Transverse colon (tissue), 4 donors: ENCODE results near the gene KCTD14. TPM values are rescaled to one million over a fixed set of nuclear protein-coding genes. Genes with fewer than 3 reads are reported as not detected.
"Not testable (repeated sequence)": the region's sequence is repeated elsewhere in the genome, so short reads cannot be mapped to it uniquely, and the experiment has no call there.

ENCODE experiments used
- DNase-seq: peaks from one replicate; pipeline ENCODE4 v3.0.0-alpha.2; 2019
- H3K27ac ChIP-seq, 4 donors: fragments of 200-600 bp; sonication (generic); 2 replicates each; pipeline ENCODE4 v1.5.1; 2016 to 2018; ENCODE audit warnings: inconsistent platforms in 4 of 4
- H3K27me3 ChIP-seq: fragments of 200-600 bp; sonication (generic); 2 replicates; pipeline ENCODE4 v1.5.1; 2017; ENCODE audit warnings: inconsistent platforms
- H3K36me3 ChIP-seq, 4 donors: fragments of 200-600 bp; sonication (generic); 2 replicates each; pipeline ENCODE4 v1.5.1; 2017 to 2019; ENCODE audit warnings: inconsistent platforms in 4 of 4
- H3K4me1 ChIP-seq, 4 donors: fragments of 200-600 bp; sonication (generic); 2 replicates each; pipeline ENCODE4 v1.5.1; 2017 to 2020; ENCODE audit warnings: inconsistent platforms in 4 of 4
- H3K4me3 ChIP-seq, 4 donors: fragments of 200-600 bp; sonication (generic); 1 replicate in 1 of 4; 2 replicates in 3 of 4; pipeline versions ENCODE4 v1.5.1 to v1.6.1; 2017 to 2019; ENCODE audit warnings: inconsistent platforms in 4 of 4
- H3K9me3 ChIP-seq, 2 donors: fragments of 200-600 bp; sonication (generic); 2 replicates each; pipeline ENCODE4 v1.5.1; 2017 to 2019; ENCODE audit warnings: inconsistent platforms in 2 of 2
- EP300 ChIP-seq: sonication (generic); formaldehyde crosslinking; IDR thresholded peaks from one replicate; pipeline ENCODE4 v1.6.1; 2017; ENCODE audit warnings: antibody characterized with exemption, low read depth
- POLR2A ChIP-seq: fragments of 450-650 bp; IDR thresholded peaks from one replicate; pipeline ENCODE4 v1.6.1; 2016; ENCODE audit warnings: antibody characterized with exemption, mild to moderate bottlenecking, moderate library complexity
- POLR2AphosphoS5 ChIP-seq, 3 donors: sonication (generic); formaldehyde crosslinking; IDR thresholded peaks; one replicate each; pipeline ENCODE4 v1.6.1; 2016; ENCODE audit warnings: antibody characterized with exemption in 3 of 3
- WGBS, 2 donors: methylation state at CpG; one replicate each; pipeline ENCODE4 v1.1.5; 2018; ENCODE audit warnings: low coverage in 1 of 2; 5-methylcytosine and 5-hydroxymethylcytosine counted together
- in situ Hi-C, 4 donors: fragments of 200-750 bp; cut with MboI; loops; one replicate each; pipeline versions ENCODE4 v1.15.0 to v1.15.1; 2017; ENCODE audit warnings: low sequenced_read_pairs in 3 of 4, low pct_ligation_motif_present in 1 of 4, low pct_unique_long_range_greater_than_20kb in 1 of 4
- intact Hi-C: fragments of 100-400 bp; cut with DNase I; formaldehyde crosslinking; loops from one replicate; pipeline ENCODE4 v1.15.1; 2023; ENCODE audit warnings: low total_unique reads
- total RNA-seq, 4 donors: library from RNA; depleted of rRNA; stranded (reverse); fragments of >200 nt; gene quantifications; one replicate each; pipeline ENCODE4 v1.1.0, GENCODE V29; 2016
- TF ChIP-seq, protein P1 (sequence below), 5 experiments: fragments of 200-600 bp in 3 of 5; fragments of 450-650 bp in 2 of 5; sonication (generic) in 3 of 5; IDR thresholded peaks; 1 replicate in 2 of 5; 2 replicates in 3 of 5; pipeline ENCODE4 v1.5.1; 2016 to 2017; ENCODE audit warnings: antibody characterized with exemption in 5 of 5, inconsistent platforms in 3 of 5, mild to moderate bottlenecking in 2 of 5, moderate library complexity in 1 of 5

The KCTD14 gene
- total RNA-seq, 4 donors from 2014 or later, result 1.2 to 8.6 (median 5.1) TPM

DNA sequence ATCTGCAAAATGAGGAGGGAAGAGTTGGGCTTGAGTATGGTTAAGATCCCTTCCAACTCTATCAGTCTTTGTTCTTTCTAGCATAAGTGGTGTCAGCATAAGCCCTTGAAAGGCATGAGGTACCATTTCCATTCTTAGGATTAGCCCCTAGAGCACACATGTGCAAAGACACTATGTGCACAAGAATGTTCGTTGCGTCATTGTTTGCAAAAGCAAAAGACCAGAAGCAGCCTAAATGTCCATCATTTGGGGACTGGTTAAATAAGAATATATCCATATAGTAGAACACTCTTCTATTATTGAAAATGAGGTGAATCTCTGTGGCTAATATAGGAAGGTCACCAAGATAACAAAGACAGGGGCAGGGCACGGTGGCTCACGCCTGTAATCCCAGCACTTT lies 10.0 kb upstream of the KCTD14 start:
- TF ChIP-seq, protein P1, sequence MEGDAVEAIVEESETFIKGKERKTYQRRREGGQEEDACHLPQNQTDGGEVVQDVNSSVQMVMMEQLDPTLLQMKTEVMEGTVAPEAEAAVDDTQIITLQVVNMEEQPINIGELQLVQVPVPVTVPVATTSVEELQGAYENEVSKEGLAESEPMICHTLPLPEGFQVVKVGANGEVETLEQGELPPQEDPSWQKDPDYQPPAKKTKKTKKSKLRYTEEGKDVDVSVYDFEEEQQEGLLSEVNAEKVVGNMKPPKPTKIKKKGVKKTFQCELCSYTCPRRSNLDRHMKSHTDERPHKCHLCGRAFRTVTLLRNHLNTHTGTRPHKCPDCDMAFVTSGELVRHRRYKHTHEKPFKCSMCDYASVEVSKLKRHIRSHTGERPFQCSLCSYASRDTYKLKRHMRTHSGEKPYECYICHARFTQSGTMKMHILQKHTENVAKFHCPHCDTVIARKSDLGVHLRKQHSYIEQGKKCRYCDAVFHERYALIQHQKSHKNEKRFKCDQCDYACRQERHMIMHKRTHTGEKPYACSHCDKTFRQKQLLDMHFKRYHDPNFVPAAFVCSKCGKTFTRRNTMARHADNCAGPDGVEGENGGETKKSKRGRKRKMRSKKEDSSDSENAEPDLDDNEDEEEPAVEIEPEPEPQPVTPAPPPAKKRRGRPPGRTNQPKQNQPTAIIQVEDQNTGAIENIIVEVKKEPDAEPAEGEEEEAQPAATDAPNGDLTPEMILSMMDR (IDR thresholded peaks at IDR 0.05), result no peak
- no peak for TF ChIP-seq EP300
- no peak for TF ChIP-seq POLR2AphosphoS5 (IDR thresholded peaks at IDR 0.05)
- no peak for TF ChIP-seq POLR2A
- Histone ChIP-seq H3K27me3 (no peaks in the 10 kb centered on the region), H3K4me3 (no peak overlapping the region), H3K9me3 (no peaks in the 10 kb centered on the region), H3K4me1 (peaks cover 9 to 32% (median 19%) of the 10 kb centered on the region in 4 donors), H3K27ac (no peak overlapping the region), H3K36me3 (no peaks in the 10 kb centered on the region)
- in situ Hi-C loops (no loop called here), intact Hi-C loops (no loop called here)
- DNase-seq, result no peak
- WGBS, 2 donors, result 56 to 57% methylated on average over 2 to 4 of the region's 4 CpGs

DNA sequence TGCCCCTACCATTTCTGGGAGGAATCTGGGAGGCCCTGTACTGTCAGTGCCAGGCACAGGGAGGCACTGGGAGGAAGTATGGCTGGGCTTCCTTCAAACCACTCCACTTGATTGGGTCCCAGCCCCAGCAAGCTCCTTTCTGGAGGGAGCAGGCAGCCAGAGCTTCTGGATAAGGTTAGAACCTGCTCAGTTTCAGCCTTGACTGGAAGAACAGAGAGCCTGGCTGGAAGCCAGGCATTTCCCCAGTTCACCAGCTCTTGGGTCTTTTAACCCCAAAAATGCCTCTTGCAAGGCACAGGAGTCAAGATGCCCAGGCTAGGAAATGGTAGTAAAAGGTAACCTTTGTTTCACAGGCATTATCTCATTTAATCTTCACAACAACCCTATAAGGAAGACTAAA lies 9.0 kb upstream of the KCTD14 start:
- intact Hi-C loops (no loop called here), in situ Hi-C loops (no loop called here)

DNA sequence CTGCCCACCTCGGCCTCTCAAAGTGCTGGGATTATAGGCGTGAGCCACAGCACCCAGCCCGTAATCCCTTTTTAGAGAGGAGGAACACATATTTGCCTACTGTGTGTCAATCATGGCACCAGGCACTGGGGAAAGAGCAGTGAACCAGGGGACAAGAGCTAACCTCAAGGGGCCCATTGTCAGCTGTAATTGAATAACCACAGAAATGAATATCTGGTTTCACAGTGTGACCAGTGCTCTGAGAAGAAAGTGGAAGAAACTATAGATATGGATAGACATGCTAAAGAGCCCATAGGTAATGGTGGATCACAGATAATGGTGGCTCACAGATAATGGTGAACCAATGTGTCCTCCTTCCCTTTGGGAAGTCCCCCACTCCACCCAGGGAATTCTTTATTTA lies 8.6 kb upstream of the KCTD14 start:
- no peak overlapping the region for H3K27ac ChIP-seq
- no peaks in the 10 kb centered on the region for H3K9me3 ChIP-seq
- TF ChIP-seq EP300 (no peak), POLR2A (no peak), POLR2AphosphoS5 (IDR thresholded peaks at IDR 0.05) (no peak)
- TF ChIP-seq, protein P1 (IDR thresholded peaks at IDR 0.05), result no peak
- H3K36me3 ChIP-seq, result no peaks in the 10 kb centered on the region
- WGBS, 2 donors, result 89% methylated on average over 3 of the region's 3 CpGs; no CpG with 5 or more reads in 1 of the 2 donors
- peaks cover 4 to 23% (median 9%) of the 10 kb centered on the region in 4 donors for H3K4me1 ChIP-seq
- intact Hi-C loops (no loop called here), in situ Hi-C loops (no loop called here)
- no peaks in the 10 kb centered on the region for H3K27me3 ChIP-seq
- H3K4me3 ChIP-seq, result no peak overlapping the region
- DNase-seq, result no peak

More for the DNA sequence above, 9.0 kb upstream of the KCTD14 start:
- Histone ChIP-seq H3K9me3 (no peaks in the 10 kb centered on the region), H3K4me3 (no peak overlapping the region), H3K27ac (no peak overlapping the region), H3K4me1 (peaks cover 4 to 23% (median 11%) of the 10 kb centered on the region in 4 donors), H3K36me3 (no peaks in the 10 kb centered on the region), H3K27me3 (no peaks in the 10 kb centered on the region)
- TF ChIP-seq POLR2A (no peak), POLR2AphosphoS5 (IDR thresholded peaks at IDR 0.05) (no peak), EP300 (no peak)
- TF ChIP-seq, protein P1 (IDR thresholded peaks at IDR 0.05), result no peak
- DNase-seq, result no peak

DNA sequence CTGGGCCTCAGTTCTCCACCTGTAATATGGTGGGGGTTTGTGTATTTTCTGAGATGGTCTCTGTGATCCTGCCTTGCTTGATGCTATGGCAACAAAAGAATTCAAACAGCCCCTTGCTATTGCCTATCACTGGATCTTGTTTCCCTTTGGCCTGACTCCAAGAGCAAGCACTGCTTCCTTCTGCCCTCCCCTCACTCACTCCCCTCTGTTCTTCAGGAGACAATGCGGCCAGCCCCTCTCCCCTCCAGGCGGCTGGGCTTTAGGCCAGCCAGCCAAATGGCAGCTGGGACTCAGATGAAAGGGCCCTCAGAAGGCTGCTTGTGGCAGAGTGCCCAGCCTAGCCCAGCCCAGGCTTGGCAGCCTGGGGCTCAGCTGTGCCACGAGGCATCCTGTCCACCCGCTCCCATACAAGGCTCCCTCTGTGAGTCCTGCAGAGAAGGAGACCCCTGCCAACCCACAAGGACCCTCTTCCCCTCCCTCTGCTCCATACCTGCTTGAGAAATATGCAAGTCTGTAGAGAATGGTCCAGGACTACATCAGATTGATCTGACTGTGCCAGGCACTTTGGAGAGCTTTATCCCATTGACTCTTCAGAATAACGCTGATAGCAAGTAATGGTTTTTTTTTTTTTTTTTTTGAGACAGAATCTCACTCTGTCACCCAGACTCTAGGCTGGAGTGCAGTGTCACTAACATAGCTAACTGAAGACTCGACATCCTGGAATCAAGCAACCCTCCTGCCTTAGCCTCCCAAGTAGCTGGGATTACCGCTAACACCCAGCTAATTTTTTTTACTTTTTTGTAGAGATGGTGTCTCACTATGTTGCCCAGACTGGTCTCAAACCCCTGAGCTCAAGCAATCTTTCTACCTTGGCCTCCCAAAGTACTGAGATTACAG lies 7.6 kb upstream of the KCTD14 start:
- Histone ChIP-seq H3K4me1 (peaks cover 4 to 23% (median 8%) of the 10 kb centered on the region in 4 donors), H3K36me3 (no peaks in the 10 kb centered on the region), H3K27me3 (no peaks in the 10 kb centered on the region), H3K4me3 (no peak overlapping the region), H3K9me3 (no peaks in the 10 kb centered on the region), H3K27ac (peak overlapping the region; percentile 2 to 27 (median 20))
- TF ChIP-seq EP300, result no peak
- TF ChIP-seq POLR2AphosphoS5 (IDR thresholded peaks at IDR 0.05), result no peak
- no peak for TF ChIP-seq POLR2A
- TF ChIP-seq, protein P1 (IDR thresholded peaks at IDR 0.05), result no peak
- peak; percentile 73 for DNase-seq
- WGBS, 2 donors, result 30 to 50% methylated on average over 3 to 7 of the region's 7 CpGs
- in situ Hi-C loops (no loop called here), intact Hi-C loops (no loop called here)

DNA sequence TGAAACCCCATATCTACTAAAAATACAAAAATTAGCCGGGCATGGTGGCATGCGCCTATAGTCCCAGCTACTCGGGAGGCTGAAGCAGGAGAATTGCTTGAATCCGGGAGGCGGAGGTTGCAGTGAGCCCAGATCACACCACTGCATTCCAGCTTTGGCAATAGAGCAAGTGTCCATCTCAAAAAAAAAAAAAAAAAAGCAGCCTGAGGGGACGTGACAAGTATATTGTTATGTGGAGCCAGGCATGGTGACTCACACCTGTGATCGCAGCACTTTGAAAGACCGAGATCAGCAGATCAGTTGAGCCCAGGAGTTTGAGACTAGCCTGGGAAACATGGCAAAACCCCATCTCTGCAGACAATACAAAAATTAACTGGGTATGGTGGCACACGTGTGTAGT lies 5.3 kb upstream of the KCTD14 start:
- WGBS, 2 donors, result 82 to 89% methylated on average over 2 to 9 of the region's 9 CpGs
- H3K27me3 ChIP-seq, H3K36me3 ChIP-seq, H3K9me3 ChIP-seq, H3K27ac ChIP-seq, DNase-seq, in situ Hi-C loops, intact Hi-C loops, H3K4me3 ChIP-seq: not testable (repeated sequence)
- peaks cover 4 to 27% (median 8%) of the 10 kb centered on the region in 4 donors for H3K4me1 ChIP-seq
